ENCODE measurements around the gene RBBP6.
A peak's percentile ranks its signal among the peaks of the same experiment; 100 is the strongest.
"Not testable (repeated sequence)": the region's sequence is repeated elsewhere in the genome, so short reads cannot be mapped to it uniquely, and the experiment has no call there.

RBBP6 gene, protein sequence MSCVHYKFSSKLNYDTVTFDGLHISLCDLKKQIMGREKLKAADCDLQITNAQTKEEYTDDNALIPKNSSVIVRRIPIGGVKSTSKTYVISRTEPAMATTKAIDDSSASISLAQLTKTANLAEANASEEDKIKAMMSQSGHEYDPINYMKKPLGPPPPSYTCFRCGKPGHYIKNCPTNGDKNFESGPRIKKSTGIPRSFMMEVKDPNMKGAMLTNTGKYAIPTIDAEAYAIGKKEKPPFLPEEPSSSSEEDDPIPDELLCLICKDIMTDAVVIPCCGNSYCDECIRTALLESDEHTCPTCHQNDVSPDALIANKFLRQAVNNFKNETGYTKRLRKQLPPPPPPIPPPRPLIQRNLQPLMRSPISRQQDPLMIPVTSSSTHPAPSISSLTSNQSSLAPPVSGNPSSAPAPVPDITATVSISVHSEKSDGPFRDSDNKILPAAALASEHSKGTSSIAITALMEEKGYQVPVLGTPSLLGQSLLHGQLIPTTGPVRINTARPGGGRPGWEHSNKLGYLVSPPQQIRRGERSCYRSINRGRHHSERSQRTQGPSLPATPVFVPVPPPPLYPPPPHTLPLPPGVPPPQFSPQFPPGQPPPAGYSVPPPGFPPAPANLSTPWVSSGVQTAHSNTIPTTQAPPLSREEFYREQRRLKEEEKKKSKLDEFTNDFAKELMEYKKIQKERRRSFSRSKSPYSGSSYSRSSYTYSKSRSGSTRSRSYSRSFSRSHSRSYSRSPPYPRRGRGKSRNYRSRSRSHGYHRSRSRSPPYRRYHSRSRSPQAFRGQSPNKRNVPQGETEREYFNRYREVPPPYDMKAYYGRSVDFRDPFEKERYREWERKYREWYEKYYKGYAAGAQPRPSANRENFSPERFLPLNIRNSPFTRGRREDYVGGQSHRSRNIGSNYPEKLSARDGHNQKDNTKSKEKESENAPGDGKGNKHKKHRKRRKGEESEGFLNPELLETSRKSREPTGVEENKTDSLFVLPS (N-terminal part only)

DNA sequence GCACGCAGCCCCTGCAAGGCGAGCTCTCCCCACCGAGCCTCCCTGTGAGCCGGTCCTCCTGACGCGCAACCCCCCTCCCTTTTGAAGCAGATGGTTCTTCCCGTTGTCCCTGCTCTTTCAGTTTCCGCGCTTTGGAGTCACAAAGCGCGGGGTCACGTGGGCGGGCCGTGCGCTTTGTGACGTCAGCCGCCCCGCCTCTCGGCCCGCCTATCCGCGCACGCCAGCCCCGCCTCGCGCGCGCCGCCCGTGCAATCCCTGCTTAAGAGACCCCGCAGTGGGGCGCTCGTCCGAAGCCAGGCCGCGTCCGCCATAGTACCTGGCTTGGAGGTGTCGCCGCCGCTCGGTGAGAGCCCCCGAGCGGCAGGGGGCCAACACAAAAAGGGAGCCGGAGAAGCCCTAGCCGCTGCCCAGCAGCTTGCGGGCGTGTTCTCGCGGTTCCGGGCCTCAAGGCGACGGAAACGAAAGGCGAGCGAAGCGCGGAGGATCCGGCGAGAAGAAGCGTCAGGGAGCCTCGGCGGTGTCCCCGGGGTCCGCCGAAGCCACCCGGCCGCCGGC lies at the start of gene RBBP6:
Gene RBBP6, plus strand, starts transcription at position 272 of the 555 bp plus-strand sequence. CDS start 1,061 bp downstream, outside the sequence.
- DNase-seq (ENCODE audit: low spot score) (peak; percentile 89), FAIRE-seq (no peak)

DNA sequence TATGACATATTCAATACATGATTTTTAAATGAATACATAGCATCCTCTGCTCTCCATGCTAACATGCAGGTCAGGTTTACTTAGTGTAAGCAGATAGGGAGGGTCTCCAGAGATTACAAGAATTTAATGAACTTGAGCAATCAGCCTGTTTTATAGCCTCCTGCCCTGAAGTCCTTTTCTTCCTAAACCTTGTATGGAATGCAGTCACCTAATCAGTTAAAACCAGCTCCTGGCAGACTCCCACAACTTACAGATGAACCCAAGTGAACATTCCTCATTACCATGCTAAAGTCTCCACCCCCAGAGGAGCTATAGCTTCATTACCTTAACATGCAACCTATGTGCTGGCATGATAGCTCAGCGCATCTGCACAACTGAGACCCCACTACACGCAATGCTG lies 48.5 kb upstream of the RBBP6 start:
- DNase-seq (ENCODE audit: low spot score) = no peak
- FAIRE-seq = no peak

- no peak for FAIRE-seq
- DNase-seq (ENCODE audit: low spot score) = no peak
Observed at GRCh38 chr16:24491731-24492130, 47.6 kb upstream of the RBBP6 start.

DNA sequence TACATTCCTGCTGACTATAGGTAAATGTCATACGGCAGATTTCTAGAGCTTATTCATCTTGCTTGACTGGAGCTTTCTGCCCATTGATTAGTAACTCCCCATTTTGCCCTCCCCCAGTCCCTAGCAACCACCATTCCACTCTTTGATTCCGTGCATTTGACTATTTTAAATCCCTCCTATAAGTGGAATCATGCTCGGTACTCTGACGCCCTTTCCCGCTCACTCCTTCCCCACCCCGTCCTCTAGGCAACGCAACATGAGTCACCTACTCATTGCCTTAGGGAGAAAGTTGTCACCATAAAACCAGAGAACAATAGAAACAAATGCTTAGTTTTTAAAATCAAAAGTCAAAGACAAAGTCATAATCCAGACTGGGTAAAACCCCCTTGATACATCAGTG lies 45.5 kb upstream of the RBBP6 start:
- no peak for FAIRE-seq
- peak; percentile 16 for DNase-seq (ENCODE audit: low spot score)

GRCh38 chr16:24495207-24495606 lies 44.2 kb upstream of the RBBP6 start:
- FAIRE-seq; DNase-seq (ENCODE audit: low spot score): not testable (repeated sequence)

- FAIRE-seq = no peak
Observed at GRCh38 chr16:24497440-24497839, 41.9 kb upstream of the RBBP6 start.

DNA sequence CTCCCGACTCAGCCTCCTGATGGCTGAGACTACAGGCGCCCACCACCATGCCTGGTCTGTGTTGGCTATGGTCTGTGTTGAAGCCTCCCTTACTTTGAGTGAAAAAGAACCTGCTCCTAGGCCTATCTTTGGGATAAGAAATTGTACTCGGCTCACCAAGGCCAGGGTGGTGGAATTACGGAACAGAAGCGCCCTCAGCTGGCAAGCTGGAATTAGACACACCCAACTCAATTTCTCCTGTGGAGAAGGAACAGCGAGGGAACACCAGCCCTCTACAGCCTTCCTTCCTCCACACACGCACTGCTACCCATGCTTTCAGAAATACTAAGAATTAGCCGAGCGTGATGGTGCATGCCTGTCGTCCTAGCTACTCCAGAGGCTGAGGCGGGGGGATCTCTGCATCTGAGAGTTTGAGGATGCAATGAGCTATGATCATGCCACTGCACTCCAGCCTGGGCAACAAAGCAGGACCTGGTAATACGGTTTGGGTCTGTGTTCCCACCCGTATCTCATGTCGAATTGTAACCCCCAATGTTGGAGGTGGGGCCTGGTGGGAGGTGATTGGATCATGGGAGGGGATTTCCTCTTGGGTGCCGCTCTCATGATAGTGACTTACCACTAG lies 40.1 kb upstream of the RBBP6 start:
- no peak for FAIRE-seq
- DNase-seq (ENCODE audit: low spot score) = peak; percentile 58

More at GRCh38 chr16:24497440-24497839, 41.9 kb upstream of the RBBP6 start:
- DNase-seq (ENCODE audit: low spot score) = no peak

DNA sequence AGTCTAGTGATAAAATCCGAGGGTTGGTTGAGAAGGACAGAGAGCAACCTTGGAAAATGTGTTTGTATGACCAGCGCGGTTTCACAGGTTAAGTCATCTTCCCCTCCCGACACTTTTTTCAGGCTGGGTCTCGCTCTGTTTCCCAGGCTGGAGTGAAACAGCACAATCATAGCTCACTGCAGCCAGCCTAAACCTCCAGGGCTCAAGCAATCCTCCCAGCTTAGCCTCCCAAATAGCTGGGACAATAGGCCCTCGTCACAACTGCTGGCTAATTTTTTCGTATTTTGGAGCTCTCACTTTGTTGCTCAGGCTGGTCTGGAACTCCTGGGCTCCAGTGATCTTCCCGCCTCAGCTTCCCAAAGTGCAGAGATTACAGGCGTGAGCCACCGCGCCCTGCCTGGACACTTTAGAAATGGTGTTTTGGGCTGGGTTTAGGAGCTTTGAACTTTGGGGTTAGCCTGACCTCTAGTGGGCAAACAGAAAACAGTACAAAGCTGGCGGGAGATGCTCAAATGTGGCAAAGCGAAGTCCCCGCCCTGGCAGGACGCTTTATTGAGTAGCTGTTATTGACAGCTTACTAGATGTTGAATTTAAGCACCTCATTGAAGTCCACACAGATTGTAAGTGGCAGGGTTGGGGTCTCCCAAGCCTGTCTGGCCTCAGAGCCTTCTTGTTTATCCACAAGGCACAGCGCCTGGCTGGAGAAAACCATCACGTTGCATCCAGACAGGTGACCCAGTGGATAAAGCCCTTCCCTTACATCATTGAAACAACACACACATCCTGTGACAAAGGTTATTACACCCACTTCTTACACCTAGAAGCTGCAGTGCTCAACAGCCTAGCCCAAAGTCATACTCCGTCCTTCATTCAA lies 34.7 kb upstream of the RBBP6 start:
- FAIRE-seq (no peak), DNase-seq (ENCODE audit: low spot score) (peak; percentile 63)

- DNase-seq (ENCODE audit: low spot score) = no peak
- FAIRE-seq = no peak
Observed at GRCh38 chr16:24505959-24506358, 33.4 kb upstream of the RBBP6 start.

- FAIRE-seq (no peak), DNase-seq (ENCODE audit: low spot score) (no peak)
Observed at GRCh38 chr16:24507959-24508480, 31.3 kb upstream of the RBBP6 start.

DNA sequence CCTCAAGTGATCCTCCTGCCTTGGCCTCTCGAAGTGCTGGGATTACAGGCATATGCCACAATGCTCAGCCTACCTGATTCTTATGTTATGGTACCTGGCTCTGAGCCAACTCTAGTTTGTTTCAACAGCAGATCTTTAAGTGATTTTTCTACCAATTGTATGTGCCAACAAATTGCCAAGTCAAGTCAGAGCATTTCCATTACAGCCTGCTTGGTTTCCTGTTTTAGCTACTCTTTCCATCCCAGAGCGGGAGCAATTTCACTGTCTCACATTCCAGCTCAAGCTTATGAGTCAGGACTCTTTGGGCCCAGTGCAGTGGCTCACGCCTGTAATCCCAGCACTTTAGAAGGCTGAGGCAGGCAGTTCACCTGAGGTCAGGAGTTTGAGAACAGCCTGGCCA lies 30.8 kb upstream of the RBBP6 start:
- FAIRE-seq = no peak
- DNase-seq (ENCODE audit: low spot score) = peak; percentile 32

DNA sequence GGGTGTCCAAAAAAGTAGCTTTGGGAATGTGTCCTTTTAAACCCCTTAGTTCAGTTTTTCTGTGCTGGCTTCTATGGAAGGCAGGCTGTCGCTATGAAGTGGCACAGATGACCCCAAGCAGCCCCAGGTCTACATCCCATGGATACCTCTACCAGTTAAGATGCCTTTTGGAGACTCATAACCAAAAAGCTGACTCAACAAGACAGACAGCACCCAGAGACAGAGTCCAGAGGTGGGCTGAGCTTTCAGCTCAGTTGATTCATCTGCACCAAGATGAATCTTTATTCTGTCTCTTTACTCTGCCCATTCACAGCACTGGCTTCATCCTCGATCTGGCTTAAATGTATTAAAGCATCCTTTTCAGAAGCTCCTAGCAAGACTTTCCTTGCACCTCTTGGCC lies 29.8 kb upstream of the RBBP6 start:
- no peak for DNase-seq (ENCODE audit: low spot score)
- FAIRE-seq = no peak

GRCh38 chr16:24511174-24511573 lies 28.2 kb upstream of the RBBP6 start:
- FAIRE-seq (no peak), DNase-seq (ENCODE audit: low spot score) (no peak)

GRCh38 chr16:24511792-24512191 lies 27.6 kb upstream of the RBBP6 start:
- FAIRE-seq (no peak), DNase-seq (ENCODE audit: low spot score) (no peak)

DNA sequence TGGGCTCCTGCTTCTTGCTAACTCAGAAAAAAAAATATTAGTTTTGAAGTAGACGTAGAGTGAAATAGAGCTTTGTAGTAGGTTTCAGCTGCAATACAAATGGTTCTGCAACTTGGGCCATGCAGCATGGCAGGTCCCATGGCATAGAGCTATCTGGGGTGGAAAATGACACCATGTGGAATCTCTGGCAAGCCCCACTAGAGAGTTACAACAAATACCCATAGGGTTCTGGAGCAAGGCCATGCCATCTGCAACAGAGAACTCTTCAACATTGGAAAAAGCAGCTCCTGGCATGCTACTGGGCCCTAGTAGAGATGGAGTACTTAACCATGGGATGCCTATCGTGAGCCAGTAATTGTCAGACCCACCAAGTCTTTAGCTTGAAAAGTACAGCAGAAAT lies 25.3 kb upstream of the RBBP6 start:
- FAIRE-seq (no peak), DNase-seq (ENCODE audit: low spot score) (no peak)

DNA sequence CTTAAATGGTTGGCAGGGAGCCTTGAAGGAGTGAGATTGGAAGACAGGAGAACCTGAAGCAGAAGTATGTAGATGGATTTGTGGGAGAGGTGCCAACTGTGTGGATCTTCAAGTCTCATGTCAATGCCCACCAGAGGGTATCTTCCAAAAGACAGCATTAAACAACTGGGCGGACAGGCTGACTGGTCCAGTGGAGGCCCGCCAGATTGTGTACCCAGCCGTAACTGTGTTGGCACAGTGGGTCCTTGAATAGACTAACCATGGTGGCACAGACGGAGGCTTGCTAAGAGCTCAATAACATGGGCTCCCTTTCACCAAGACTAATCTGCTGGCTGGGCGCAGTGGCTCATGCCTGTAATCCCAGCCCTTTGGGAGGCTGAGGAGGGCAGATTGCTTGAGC lies 24.2 kb upstream of the RBBP6 start:
- no peak for FAIRE-seq
- DNase-seq (ENCODE audit: low spot score) = no peak

- FAIRE-seq (no peak), DNase-seq (ENCODE audit: low spot score) (peak; percentile 73)
Observed at GRCh38 chr16:24516900-24517669, 22.3 kb upstream of the RBBP6 start.

GRCh38 chr16:24518498-24518897 lies 20.9 kb upstream of the RBBP6 start:
- no peak for DNase-seq (ENCODE audit: low spot score)
- FAIRE-seq = no peak

- no peak for FAIRE-seq
- DNase-seq (ENCODE audit: low spot score) = no peak
Observed at GRCh38 chr16:24520983-24521382, 18.4 kb upstream of the RBBP6 start.
